Measurements from ENCODE around the gene ARHGAP9. TPM values are rescaled to one million over a fixed set of nuclear protein-coding genes. Genes with fewer than 3 reads are reported as not detected.

ARHGAP9 gene
- 0.14 and 0.66 TPM in 2 replicates for total RNA-seq

DNA sequence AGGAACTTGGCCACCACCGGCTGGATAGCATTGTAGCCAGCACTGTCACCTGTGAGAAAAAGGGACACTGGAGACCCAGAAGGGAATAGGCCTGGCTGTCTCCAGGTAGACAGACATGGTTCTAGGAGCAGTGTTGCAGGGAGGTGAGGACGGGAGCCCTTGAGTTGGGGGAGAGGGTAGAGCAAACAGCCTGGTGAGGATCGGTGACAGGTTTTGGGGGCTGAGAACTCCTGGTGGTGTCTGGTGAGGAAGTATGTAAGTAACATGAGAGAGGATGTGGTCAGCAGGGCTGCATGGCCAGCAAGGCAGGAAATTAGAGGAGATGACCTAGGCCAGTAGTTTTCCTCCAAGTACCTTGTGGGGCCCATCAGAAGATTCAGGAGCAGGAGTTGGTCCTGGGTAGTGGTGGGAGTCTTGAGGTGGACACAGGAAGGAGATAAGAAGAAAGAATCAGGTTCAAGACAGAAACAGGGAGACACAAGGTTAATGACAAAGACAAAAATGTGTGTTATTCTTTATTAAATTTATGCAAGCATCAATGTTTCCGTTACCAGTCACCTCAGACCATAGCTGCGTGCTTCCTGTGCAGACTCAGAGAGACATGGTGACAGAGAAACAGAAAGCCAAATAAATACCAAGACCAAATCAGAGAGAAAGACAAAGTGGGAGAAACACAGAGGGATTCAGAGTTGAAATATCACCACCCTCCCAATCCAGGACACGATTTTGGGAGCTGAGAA lies at the start of gene ARHGAP9:
Gene ARHGAP9, minus strand, starts transcription at position 491 of the 740 bp plus-strand sequence. Its CDS starts 460 bp downstream, at position 31.

DNA sequence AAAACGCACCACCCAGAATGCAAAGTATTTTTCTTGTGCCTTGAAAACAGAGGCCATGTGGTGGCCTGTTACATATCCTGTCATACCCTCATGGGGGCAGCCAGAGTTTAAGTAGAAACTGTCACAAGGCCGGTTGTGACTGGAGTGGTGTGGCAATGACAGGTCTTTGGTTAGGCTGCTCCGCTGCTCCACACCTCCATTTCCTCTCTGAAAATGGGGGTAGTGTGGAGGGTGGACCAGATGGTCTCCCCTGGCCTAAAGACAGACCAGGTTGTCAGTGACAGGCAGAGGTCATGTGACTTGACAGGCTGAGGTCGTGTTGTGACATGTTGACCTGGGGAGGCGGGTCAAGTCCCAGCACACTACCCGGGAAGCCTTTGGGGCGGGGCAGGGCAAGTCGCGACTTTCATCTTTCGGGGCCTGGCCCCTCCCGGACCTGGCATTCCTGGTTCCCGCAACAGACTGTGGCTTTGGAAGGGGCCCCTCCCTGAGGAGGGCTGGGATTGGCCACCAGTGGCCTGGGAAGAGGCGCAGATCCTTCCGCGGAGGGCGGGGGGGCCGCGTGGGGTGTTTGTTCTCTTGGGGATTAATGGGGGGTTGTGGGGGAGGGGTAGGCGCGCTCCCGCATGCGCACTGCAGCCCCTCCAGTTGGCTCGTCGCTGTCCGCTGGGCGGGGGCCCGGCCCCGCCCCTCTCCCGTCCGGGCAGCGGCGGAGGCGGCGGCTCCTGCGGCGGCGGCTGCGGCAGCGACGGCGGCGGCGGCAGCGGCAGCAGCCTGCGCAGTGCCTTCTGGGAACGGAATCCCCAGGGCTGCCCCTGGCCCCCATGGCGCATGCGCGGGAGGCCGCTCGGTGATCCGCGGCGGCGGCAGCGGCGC lies 42.6 kb upstream of the ARHGAP9 start, which contains the start of gene MBD6:
Gene MBD6, plus strand, starts transcription at position 814 of the 876 bp plus-strand sequence. CDS start 1,480 bp downstream, outside the sequence.

GRCh38 chr12:57520053-57520818 lies 40.6 kb upstream of the ARHGAP9 start, which contains the start of gene DDIT3:
Gene DDIT3, minus strand, starts transcription at chr12:57520514. Its CDS starts 3,108 bp downstream, at chr12:57517406.

GRCh38 chr12:57487597-57488401 lies 8.1 kb upstream of the ARHGAP9 start, which contains the start of gene MARS1:
Gene MARS1, plus strand, starts transcription at chr12:57488068. Its CDS starts 23 bp downstream, at chr12:57488091.

DNA sequence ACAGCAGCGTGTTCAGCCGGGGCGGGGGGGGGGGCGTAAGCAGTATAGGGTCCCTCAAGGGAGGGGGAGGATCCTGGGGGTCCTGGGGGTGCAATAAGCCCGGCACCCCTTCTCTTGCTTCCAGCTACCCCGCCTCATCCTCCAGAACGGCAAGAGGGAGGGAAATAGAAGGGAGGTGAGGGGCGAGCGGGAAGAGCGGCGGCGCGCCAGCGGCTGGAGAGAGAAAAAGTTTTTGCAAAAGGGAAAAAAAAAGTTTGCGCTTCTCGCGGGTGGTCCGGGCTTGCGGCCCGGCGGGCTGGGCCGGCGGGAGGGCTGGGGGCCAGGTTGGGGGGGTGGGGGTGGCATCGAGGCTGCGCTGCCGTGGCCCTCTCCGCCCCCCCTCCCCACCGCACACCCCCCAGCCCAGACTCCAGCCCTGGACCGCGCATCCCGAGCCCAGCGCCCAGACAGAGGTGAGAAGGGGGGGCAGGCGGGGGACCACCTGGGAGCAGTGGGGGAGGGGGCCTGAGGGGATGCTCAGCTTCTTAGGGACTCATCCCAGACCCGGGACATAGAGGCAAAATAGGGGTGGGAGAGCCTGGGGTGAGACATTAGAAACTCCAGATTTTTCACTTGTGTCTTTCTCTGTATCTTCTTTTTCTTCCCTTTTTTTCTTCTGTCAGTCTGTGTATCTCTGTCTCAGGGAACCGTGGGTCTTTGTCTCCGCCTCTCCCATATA lies 19.8 kb downstream of the ARHGAP9 start, which contains the start of gene GLI1:
Gene GLI1, plus strand, starts transcription at position 36 of the 718 bp plus-strand sequence. CDS start 3,907 bp downstream, outside the sequence.

GRCh38 chr12:57454566-57455373 lies 24.9 kb downstream of the ARHGAP9 start, which contains the start of gene INHBE:
Gene INHBE, plus strand, starts transcription at chr12:57455307. Its CDS starts 230 bp downstream, at chr12:57455537.

DNA sequence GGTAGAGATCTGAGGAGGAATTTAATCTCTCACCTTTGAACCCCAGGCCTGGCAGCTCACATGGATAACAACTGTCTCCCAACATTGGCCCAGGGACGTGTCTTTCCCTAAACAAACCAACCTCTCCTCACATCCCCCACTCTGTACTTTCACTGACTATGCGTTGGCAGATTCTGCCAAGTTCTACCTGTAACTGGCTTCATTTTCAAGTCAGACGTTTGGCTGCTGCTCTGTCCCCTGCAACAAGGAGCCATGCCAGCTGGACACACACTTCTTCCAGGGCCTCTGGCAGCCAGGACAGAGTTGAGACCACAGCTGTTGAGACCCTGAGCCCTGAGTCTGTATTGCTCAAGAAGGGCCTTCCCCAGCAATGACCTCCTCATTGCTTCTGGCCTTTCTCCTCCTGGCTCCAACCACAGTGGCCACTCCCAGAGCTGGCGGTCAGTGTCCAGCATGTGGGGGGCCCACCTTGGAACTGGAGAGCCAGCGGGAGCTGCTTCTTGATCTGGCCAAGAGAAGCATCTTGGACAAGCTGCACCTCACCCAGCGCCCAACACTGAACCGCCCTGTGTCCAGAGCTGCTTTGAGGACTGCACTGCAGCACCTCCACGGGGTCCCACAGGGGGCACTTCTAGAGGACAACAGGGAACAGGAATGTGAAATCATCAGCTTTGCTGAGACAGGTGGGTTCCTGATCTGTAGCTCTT lies 45.0 kb downstream of the ARHGAP9 start, which contains the start of gene INHBC:
Gene INHBC, plus strand, starts transcription at position 268 of the 707 bp plus-strand sequence. Its CDS starts 103 bp downstream, at position 371.

DNA sequence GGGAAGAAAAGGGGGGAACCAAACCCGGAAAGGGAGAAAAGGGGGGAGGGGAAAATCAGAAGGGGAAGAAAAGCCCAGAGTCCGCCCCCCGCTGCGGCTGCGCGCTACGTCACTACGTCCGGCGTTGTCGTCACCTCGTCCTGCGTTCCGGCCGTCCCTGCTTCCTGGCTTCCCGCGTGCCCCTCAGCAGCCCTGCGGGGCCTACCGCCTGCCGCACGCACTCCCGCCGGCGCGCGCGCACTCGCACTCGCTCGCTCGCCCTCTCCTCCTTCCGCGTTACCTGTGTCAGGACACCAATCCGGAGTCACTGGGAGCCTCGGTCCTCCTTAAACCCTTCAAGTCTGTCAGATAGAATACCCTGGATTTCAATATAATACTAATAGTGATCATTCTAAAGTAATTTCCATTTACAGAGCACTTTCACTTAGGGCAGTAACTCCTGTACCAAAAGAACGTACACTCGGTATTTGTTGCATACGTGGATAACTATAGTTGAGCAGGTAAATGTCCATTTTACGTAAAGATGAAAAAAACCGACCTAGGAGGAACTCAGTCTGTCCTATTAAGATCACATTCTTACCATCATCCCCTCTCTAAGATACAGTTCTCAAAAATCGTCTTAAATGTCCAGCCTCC lies 48.6 kb downstream of the ARHGAP9 start, which contains the start of gene R3HDM2:
Gene R3HDM2, minus strand, starts transcription at position 113 of the 636 bp plus-strand sequence. CDS start 120,615 bp downstream, outside the sequence.

Small RNAs within 50 kb of the gene (small RNA-seq; reads per million reads assigned to genes)
- 0.16 reads per million for gene MIR616 (ENCODE audit: low replicate concordance)

Other genes with a start within 250 kb of the ARHGAP9 start
- 0.43 and 0.66 TPM in 2 replicates for gene STAC3, start 228.7 kb downstream of the ARHGAP9 start, total RNA-seq
- 22.9 and 24.7 TPM in 2 replicates for gene R3HDM2, start 48.8 kb downstream of the ARHGAP9 start, total RNA-seq
- gene INHBC, start 45.1 kb downstream of the ARHGAP9 start, total RNA-seq: not detected in 2 replicates
- gene INHBE, start 24.6 kb downstream of the ARHGAP9 start, total RNA-seq: 0.43 and 5.7 TPM in 2 replicates
- gene GLI1, start 20.1 kb downstream of the ARHGAP9 start, total RNA-seq: 1.1 and 1.3 TPM in 2 replicates
- gene MARS1, start 8.2 kb upstream of the ARHGAP9 start, total RNA-seq: 174 and 327 TPM in 2 replicates
- 12.7 and 433 TPM in 2 replicates for gene DDIT3, start 40.6 kb upstream of the ARHGAP9 start, total RNA-seq
- gene MBD6, start 43.0 kb upstream of the ARHGAP9 start, total RNA-seq: 7.0 and 12.5 TPM in 2 replicates
- 106 and 107 TPM in 2 replicates for gene DCTN2, start 67.3 kb upstream of the ARHGAP9 start, total RNA-seq
- gene KIF5A, start 70.2 kb upstream of the ARHGAP9 start, total RNA-seq: under 0.01 and 0.14 TPM in 2 replicates
- 30.6 and 31.4 TPM in 2 replicates for gene PIP4K2C, start 111.3 kb upstream of the ARHGAP9 start, total RNA-seq
- gene DTX3, start 125.0 kb upstream of the ARHGAP9 start, total RNA-seq: 21.2 and 22.5 TPM in 2 replicates
- 9.0 and 9.8 TPM in 2 replicates for gene ARHGEF25, start 131.6 kb upstream of the ARHGAP9 start, total RNA-seq
- gene B4GALNT1, start 153.3 kb upstream of the ARHGAP9 start, total RNA-seq: 2.8 and 5.3 TPM in 2 replicates
- 113 and 651 TPM in 2 replicates for gene OS9, start 214.3 kb upstream of the ARHGAP9 start, total RNA-seq